SK-N-SH treated with all-trans-retinoic acid at 6 μM for 48 hours (cell line): ENCODE results near the gene TMEM201.

Source experiments
- ATAC-seq: fragments of 200-7000 bp; cut with Tn5 transposase; 3 replicates; pipeline ENCODE4 v1.9.1; 2020; ENCODE audit warnings: mild to moderate bottlenecking, moderate library complexity
- BACH2 ChIP-seq: fragments of 250-450 bp; sonication (Bioruptor Pico); IDR thresholded peaks from 2 replicates; pipeline ENCODE4 v1.9.0; 2021; ENCODE audit warnings: mild to moderate bottlenecking, borderline replicate concordance
- CREB5 ChIP-seq: fragments of 250-450 bp; sonication (Bioruptor Pico); IDR thresholded peaks from 2 replicates; pipeline ENCODE4 v1.5.1; 2020; ENCODE audit warnings: low read depth, mild to moderate bottlenecking, moderate library complexity
- CSDC2 ChIP-seq: fragments of 250-450 bp; sonication (Bioruptor Pico); IDR thresholded peaks from 2 replicates; pipeline ENCODE4 v1.5.0; 2020; ENCODE audit warnings: mild to moderate bottlenecking, moderate library complexity
- CSRNP3 ChIP-seq: fragments of 250-450 bp; sonication (Bioruptor Pico); IDR thresholded peaks from 2 replicates; pipeline ENCODE4 v1.5.1; 2021; ENCODE audit warnings: mild to moderate bottlenecking, moderate library complexity
- ESRRG ChIP-seq: fragments of 250-450 bp; sonication (Bioruptor Pico); IDR thresholded peaks from 2 replicates; pipeline ENCODE4 v1.6.1; 2021; ENCODE audit warnings: mild to moderate bottlenecking
- ISL1 ChIP-seq: fragments of 250-450 bp; sonication (Bioruptor Pico); IDR thresholded peaks from 2 replicates; pipeline ENCODE4 v2.1.2; 2022; ENCODE audit warnings: mild to moderate bottlenecking, moderate library complexity
- OSR1 ChIP-seq: fragments of 250-450 bp; sonication (Bioruptor Pico); IDR thresholded peaks from 2 replicates; pipeline ENCODE4 v1.8.0; 2022; ENCODE audit warnings: moderate library complexity, mild to moderate bottlenecking, inconsistent platforms
- PATZ1 ChIP-seq: fragments of 250-450 bp; sonication (Bioruptor Pico); IDR thresholded peaks from 2 replicates; pipeline ENCODE4 v1.8.0; 2020; ENCODE audit warnings: mild to moderate bottlenecking, moderate library complexity, borderline replicate concordance
- PPARA ChIP-seq: fragments of 250-450 bp; sonication (Bioruptor Pico); IDR thresholded peaks from 2 replicates; pipeline ENCODE4 v1.5.0; 2020; ENCODE audit warnings: mild to moderate bottlenecking, borderline replicate concordance
- RARB ChIP-seq: fragments of 250-450 bp; sonication (Bioruptor Pico); IDR thresholded peaks from 2 replicates; pipeline ENCODE4 v1.8.0; 2021; ENCODE audit warnings: mild to moderate bottlenecking, moderate library complexity
- SNAI2 ChIP-seq: fragments of 250-450 bp; sonication (Bioruptor Pico); IDR thresholded peaks from 2 replicates; pipeline ENCODE4 v1.5.0; 2020; ENCODE audit warnings: mild to moderate bottlenecking, moderate library complexity
- TOX ChIP-seq: fragments of 250-450 bp; sonication (Bioruptor Pico); IDR thresholded peaks from 2 replicates; pipeline ENCODE4 v1.8.0; 2021; ENCODE audit warnings: mild to moderate bottlenecking, moderate library complexity, borderline replicate concordance
- ZC3H10 ChIP-seq: fragments of 250-450 bp; sonication (Bioruptor Pico); IDR thresholded peaks from 2 replicates; pipeline ENCODE4 v1.5.1; 2021; ENCODE audit warnings: mild to moderate bottlenecking, moderate library complexity
- ZFP3 ChIP-seq: fragments of 250-450 bp; sonication (Bioruptor Pico); IDR thresholded peaks from 2 replicates; pipeline ENCODE4 v1.5.0; 2020; ENCODE audit warnings: mild to moderate bottlenecking, moderate library complexity
- ZFP30 ChIP-seq: fragments of 450-650 bp; formaldehyde crosslinking; IDR thresholded peaks from 2 replicates; pipeline ENCODE4 v1.5.0; 2022; ENCODE audit warnings: mild to moderate bottlenecking, moderate library complexity
- ZNF565 ChIP-seq: fragments of 450-650 bp; formaldehyde crosslinking; conservative IDR thresholded peaks from 2 replicates; pipeline ENCODE4 v1.5.0; 2020; ENCODE audit warnings: low read depth, mild to moderate bottlenecking, moderate library complexity
- ZNF70 ChIP-seq: fragments of 450-650 bp; formaldehyde crosslinking; IDR thresholded peaks from 2 replicates; pipeline ENCODE4 v1.5.0; 2020; ENCODE audit warnings: mild to moderate bottlenecking, moderate library complexity
- TF ChIP-seq, protein P1 (sequence below): fragments of 250-450 bp; sonication (Bioruptor Pico); IDR thresholded peaks from 2 replicates; pipeline ENCODE4 v1.8.0; 2021; ENCODE audit warnings: low read depth, mild to moderate bottlenecking, moderate library complexity, borderline replicate concordance

The TMEM201 gene

GRCh38 chr1:9612162-9612845 is 23.6 kb downstream of the TMEM201 start:
- ATAC-seq = no peak; the same call in 1 of the 3 replicates
- TF ChIP-seq RARB (CRISPR knock-in tag) (no peak), CREB5 (CRISPR knock-in tag) (no peak), TOX (CRISPR knock-in tag) (no peak), PPARA (CRISPR knock-in tag) (no peak), SNAI2 (no peak), OSR1 (CRISPR knock-in tag) (no peak), ISL1 (CRISPR knock-in tag) (no peak)

GRCh38 chr1:9612871-9613624 is 24.3 kb downstream of the TMEM201 start:
- TF ChIP-seq ESRRG (CRISPR knock-in tag) (no peak), CSDC2 (CRISPR knock-in tag) (no peak), CSRNP3 (CRISPR knock-in tag) (no peak), ZC3H10 (CRISPR knock-in tag) (no peak), TOX (CRISPR knock-in tag) (no peak), ZNF565 (no peak), SNAI2 (no peak)
- TF ChIP-seq, protein P1, sequence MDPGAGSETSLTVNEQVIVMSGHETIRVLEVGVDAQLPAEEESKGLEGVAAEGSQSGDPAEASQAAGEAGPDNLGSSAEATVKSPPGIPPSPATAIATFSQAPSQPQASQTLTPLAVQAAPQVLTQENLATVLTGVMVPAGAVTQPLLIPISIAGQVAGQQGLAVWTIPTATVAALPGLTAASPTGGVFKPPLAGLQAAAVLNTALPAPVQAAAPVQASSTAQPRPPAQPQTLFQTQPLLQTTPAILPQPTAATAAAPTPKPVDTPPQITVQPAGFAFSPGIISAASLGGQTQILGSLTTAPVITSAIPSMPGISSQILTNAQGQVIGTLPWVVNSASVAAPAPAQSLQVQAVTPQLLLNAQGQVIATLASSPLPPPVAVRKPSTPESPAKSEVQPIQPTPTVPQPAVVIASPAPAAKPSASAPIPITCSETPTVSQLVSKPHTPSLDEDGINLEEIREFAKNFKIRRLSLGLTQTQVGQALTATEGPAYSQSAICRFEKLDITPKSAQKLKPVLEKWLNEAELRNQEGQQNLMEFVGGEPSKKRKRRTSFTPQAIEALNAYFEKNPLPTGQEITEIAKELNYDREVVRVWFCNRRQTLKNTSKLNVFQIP (CRISPR knock-in tag) = no peak

GRCh38 chr1:9613625-9614299 is 25.1 kb downstream of the TMEM201 start:
- no peak for TF ChIP-seq BACH2 (CRISPR knock-in tag)
- no peak for TF ChIP-seq CSDC2 (CRISPR knock-in tag)
- no peak for TF ChIP-seq PATZ1
- TF ChIP-seq ZFP3 (CRISPR knock-in tag) = no peak
- TF ChIP-seq ZFP30 (CRISPR knock-in tag) = no peak
- TF ChIP-seq ZNF70 (CRISPR knock-in tag) = no peak
- TF ChIP-seq ESRRG (CRISPR knock-in tag) = no peak
- TF ChIP-seq CREB5 (CRISPR knock-in tag) = no peak
- ATAC-seq = no peak

More at GRCh38 chr1:9612871-9613624, 24.3 kb downstream of the TMEM201 start:
- no peak for ATAC-seq
